A549 (cell line): Measurements from ENCODE around the gene RPS6KA2. TPM values are rescaled to one million over a fixed set of nuclear protein-coding genes. Genes with fewer than 3 reads are reported as not detected.

Experiments used
- ATAC-seq, 2 experiments: fragments of 200-7000 bp in 1 of 2; fragments of >200 bp in 1 of 2; cut with Nextera tagmentation in 1 of 2; cut with Tn5 transposase in 1 of 2; 3 replicates each; pipeline versions ENCODE4 v1.8.0 to v1.9.1; 2018 to 2020; ENCODE audit warnings: mild to moderate bottlenecking in 1 of 2, moderate library complexity in 1 of 2
- CTCF ChIA-PET: fragments of 300-600 bp; sonication (Branson Sonifier 250); formaldehyde crosslinking; extraction: SDS; loops from one replicate; lab custom pipeline; 2021; ENCODE audit warnings: antibody characterized with exemption, inconsistent platforms; lab: Yijun Ruan, JAX
- POLR2A ChIA-PET: fragments of 350-600 bp; formaldehyde crosslinking; extraction: SDS; loops from one replicate; lab custom pipeline; 2021; ENCODE audit warnings: antibody characterized with exemption, inconsistent platforms; lab: Yijun Ruan, JAX
- DNase-seq, 2 experiments: peaks; one replicate each; pipeline versions ENCODE4 v3.0.0 to v3.0.0-alpha.2; 2011 to 2016; ENCODE audit warnings: low read depth in 1 of 2, low spot score in 1 of 2
- FAIRE-seq: peaks from 2 replicates; lab custom pipeline; 2011; peaks lifted over from hg19 to GRCh38; lab: Jason Lieb, UNC
- H3K27ac ChIP-seq, 2 experiments: fragments of >200 bp; sonication (Bioruptor Twin); formaldehyde crosslinking; 3 replicates each; pipeline ENCODE4 v1.5.1; 2016 to 2017
- H3K4me1 ChIP-seq: fragments of >200 bp; sonication (Bioruptor Twin); formaldehyde crosslinking; 3 replicates; pipeline ENCODE4 v1.6.1; 2016
- H3K4me2 ChIP-seq: fragments of >200 bp; sonication (Bioruptor Twin); formaldehyde crosslinking; 3 replicates; pipeline ENCODE4 v1.6.1; 2016
- H3K4me3 ChIP-seq: fragments of >200 bp; sonication (Bioruptor Twin); formaldehyde crosslinking; 3 replicates; pipeline ENCODE4 v1.5.1; 2016
- H3K9me3 ChIP-seq: fragments of >200 bp; sonication (Bioruptor Twin); formaldehyde crosslinking; 3 replicates; pipeline ENCODE4 v1.6.1; 2016
- BHLHE40 ChIP-seq: IDR thresholded peaks from 2 replicates; pipeline ENCODE4 v1.6.1; 2012; ENCODE audit warnings: low read depth, low read length, inconsistent platforms
- CBX8 ChIP-seq: fragments of 200-600 bp; sonication (generic); IDR thresholded peaks from 2 replicates; pipeline ENCODE4 v1.6.1; 2016
- CEBPB ChIP-seq, 2 experiments: fragments of >200 bp in 1 of 2; sonication (Bioruptor Twin) in 1 of 2; formaldehyde crosslinking in 1 of 2; IDR thresholded peaks; 2 replicates each; pipeline ENCODE4 v1.6.1; 2012 to 2016
- CHD4 ChIP-seq: fragments of 200-600 bp; sonication (generic); IDR thresholded peaks from 2 replicates; pipeline ENCODE4 v1.6.1; 2016; ENCODE audit warnings: antibody characterized with exemption, mild to moderate bottlenecking, borderline replicate concordance
- CTCF ChIP-seq: fragments of >200 bp; sonication (Bioruptor Twin); formaldehyde crosslinking; IDR thresholded peaks from 3 replicates; pipeline ENCODE4 v1.5.1; 2016
- EP300 ChIP-seq, 2 experiments: fragments of >200 bp; sonication (Bioruptor Twin); formaldehyde crosslinking; IDR thresholded peaks; 2 replicates in 1 of 2; 3 replicates in 1 of 2; pipeline ENCODE4 v1.6.1; 2016 to 2017
- ESRRA ChIP-seq: fragments of 150-350 bp; IDR thresholded peaks from 2 replicates; pipeline ENCODE4 v1.6.1; 2014; ENCODE audit warnings: mild to moderate bottlenecking, low read length, borderline replicate concordance
- FOSL2 ChIP-seq, 2 experiments: fragments of 450-650 bp in 1 of 2; fragments of >200 bp in 1 of 2; sonication (Bioruptor Twin) in 1 of 2; formaldehyde crosslinking; IDR thresholded peaks; 2 replicates each; pipeline versions ENCODE4 v1.5.0 to v1.6.1; 2016 to 2020; ENCODE audit warnings: mild to moderate bottlenecking in 1 of 2, moderate library complexity in 1 of 2
- HDAC2 ChIP-seq: fragments of 200-600 bp; sonication (generic); IDR thresholded peaks from 2 replicates; pipeline ENCODE4 v1.6.1; 2016
- HES2 ChIP-seq: fragments of >200 bp; sonication (Bioruptor Twin); formaldehyde crosslinking; IDR thresholded peaks from 2 replicates; pipeline ENCODE4 v1.6.1; 2016
- HMGXB4 ChIP-seq: fragments of 250-450 bp; sonication (Bioruptor Pico); IDR thresholded peaks from 2 replicates; pipeline ENCODE4 v1.5.0; 2021; ENCODE audit warnings: mild to moderate bottlenecking, moderate library complexity, borderline replicate concordance
- HOXB13 ChIP-seq: fragments of 250-450 bp; sonication (Bioruptor Pico); IDR thresholded peaks from 2 replicates; pipeline ENCODE4 v1.5.0; 2020; ENCODE audit warnings: low read depth, mild to moderate bottlenecking, moderate library complexity
- HOXB5 ChIP-seq: fragments of 250-450 bp; sonication (Bioruptor Pico); IDR thresholded peaks from 2 replicates; pipeline ENCODE4 v1.5.0; 2020; ENCODE audit warnings: mild to moderate bottlenecking, moderate library complexity
- MAFK ChIP-seq: fragments of 450-650 bp; IDR thresholded peaks from 2 replicates; pipeline ENCODE4 v1.6.1; 2014; ENCODE audit not compliant: partially characterized antibody
- MAX ChIP-seq: IDR thresholded peaks from 2 replicates; pipeline ENCODE4 v1.6.1; 2012
- MAZ ChIP-seq: fragments of 150-350 bp; IDR thresholded peaks from 2 replicates; pipeline ENCODE4 v1.6.1; 2014; ENCODE audit warnings: antibody characterized with exemption, low read depth, low read length, borderline replicate concordance
- MYC ChIP-seq: IDR thresholded peaks from 2 replicates; pipeline ENCODE4 v1.6.1; 2012; ENCODE audit warnings: mild to moderate bottlenecking, inconsistent platforms, low read length, improper control_type of control experiment, borderline replicate concordance
- NFE2L2 ChIP-seq: fragments of 150-350 bp; conservative IDR thresholded peaks from 2 replicates; pipeline ENCODE4 v1.6.1; 2014; ENCODE audit warnings: low read length
- NPAS2 ChIP-seq: fragments of 250-450 bp; sonication (Bioruptor Pico); IDR thresholded peaks from 2 replicates; pipeline ENCODE4 v1.8.0; 2022; ENCODE audit warnings: mild to moderate bottlenecking, moderate library complexity, borderline replicate concordance
- PBX3 ChIP-seq: IDR thresholded peaks from 2 replicates; pipeline ENCODE4 v1.6.1; 2012
- PHF8 ChIP-seq: fragments of 200-600 bp; sonication (generic); IDR thresholded peaks from 2 replicates; pipeline ENCODE4 v1.6.1; 2016; ENCODE audit warnings: low read depth, mild to moderate bottlenecking, antibody characterized with exemption, moderate library complexity, borderline replicate concordance
- RAD21 ChIP-seq, 2 experiments: fragments of >200 bp in 1 of 2; sonication (Bioruptor Twin) in 1 of 2; formaldehyde crosslinking in 1 of 2; IDR thresholded peaks in 1 of 2; conservative IDR thresholded peaks in 1 of 2; 2 replicates in 1 of 2; 3 replicates in 1 of 2; pipeline ENCODE4 v1.6.1; 2012 to 2018; ENCODE audit warnings: inconsistent platforms in 1 of 2
- RARB ChIP-seq: fragments of 250-450 bp; sonication (Bioruptor Pico); IDR thresholded peaks from 2 replicates; pipeline ENCODE4 v1.8.0; 2021; ENCODE audit warnings: mild to moderate bottlenecking, moderate library complexity
- RFX5 ChIP-seq: fragments of 450-650 bp; IDR thresholded peaks from 2 replicates; pipeline ENCODE4 v1.7.1; 2014; ENCODE audit warnings: antibody characterized with exemption, mild to moderate bottlenecking, moderate library complexity
- TFCP2L1 ChIP-seq: fragments of 250-450 bp; sonication (Bioruptor Pico); IDR thresholded peaks from 2 replicates; pipeline ENCODE4 v1.5.0; 2021; ENCODE audit warnings: mild to moderate bottlenecking
- ZC3H11A ChIP-seq: fragments of 450-650 bp; IDR thresholded peaks from 2 replicates; pipeline ENCODE4 v1.6.1; 2014; ENCODE audit warnings: antibody characterized with exemption, mild to moderate bottlenecking
- ZNF302 ChIP-seq: fragments of 250-450 bp; sonication (Bioruptor Pico); IDR thresholded peaks from 2 replicates; pipeline ENCODE4 v1.9.0; 2021; ENCODE audit warnings: inconsistent platforms, mild to moderate bottlenecking, moderate library complexity
- WGBS: methylation state at CpG from one replicate; pipeline ENCODE4 v1.1.6; 2017; ENCODE audit errors: missing lambda C conversion rate; 5-methylcytosine and 5-hydroxymethylcytosine counted together
- polyA plus RNA-seq, 4 experiments: library from polyadenylated mRNA; depleted of rRNA in 3 of 4; stranded (reverse); fragments of >200 nt; fragmentation: RNase III in 1 of 4; extraction: RNeasy Plus Mini Kit Qiagen cat#74134 plus additional on column Dnase treatment in 1 of 4; gene quantifications; 2 replicates in 3 of 4; 3 replicates in 1 of 4; pipeline ENCODE4 v1.2.3, GENCODE V29; 2011 to 2017

The RPS6KA2 gene
- polyA plus RNA-seq, 2 of the 4 experiments (the other 2 are of a cell fraction), result 0.19 TPM; not detected in 1

GRCh38 chr6:166538297-166539010 lies 88.6 kb downstream of the RPS6KA2 start:
- DNase-seq (no peak), ATAC-seq (no peak), FAIRE-seq (no peak)
- H3K27ac ChIP-seq, result no peak overlapping the region
- CTCF ChIA-PET, result interaction anchor here (1.2 kb wide), 1 partner anchor 10 kb away, joined by 3 read pairs; no protein-coding TSS in a partner anchor
- WGBS, result 59% methylated on average over 17 of the region's 17 CpGs
- no peak overlapping the region for H3K4me3 ChIP-seq
- no peaks in the 10 kb centered on the region for H3K4me1 ChIP-seq
- no peak overlapping the region for H3K4me2 ChIP-seq
- TF ChIP-seq RARB (CRISPR knock-in tag) (no peak), NFE2L2 (no peak), FOSL2 (IDR thresholded peaks at IDR 0.05) (no peak), FOSL2 (CRISPR knock-in tag; IDR thresholded peaks at IDR 0.05) (no peak), ZNF302 (CRISPR knock-in tag) (no peak), PBX3 (no peak), TFCP2L1 (no peak), MAZ (no peak), BHLHE40 (no peak), HES2 (no peak), MYC (no peak), NPAS2 (CRISPR knock-in tag) (no peak), CBX8 (no peak), RFX5 (no peak), EP300 (IDR thresholded peaks at IDR 0.05) (no peak), CTCF (no peak), CHD4 (no peak), MAFK (no peak)
- no peaks in the 10 kb centered on the region for H3K9me3 ChIP-seq
- POLR2A ChIA-PET, result no interaction called here

GRCh38 chr6:166534658-166535406 lies 92.2 kb downstream of the RPS6KA2 start:
- POLR2A ChIA-PET, result no interaction called here
- Histone ChIP-seq H3K4me3 (no peak overlapping the region), H3K9me3 (no peaks in the 10 kb centered on the region), H3K27ac (no peak overlapping the region), H3K4me1 (peaks cover 5% of the 10 kb centered on the region; the same call in 1 of the 3 replicates), H3K4me2 (no peak overlapping the region)
- CTCF ChIA-PET, result interaction anchor here (0.6 to 1.1 kb wide), 3 partner anchors 9 to 168 kb away, joined by 3 to 4 read pairs (median 3); no protein-coding TSS in a partner anchor
- FAIRE-seq, result no peak
- DNase-seq, result no peak
- 56% methylated on average over 14 of the region's 17 CpGs for whole genome bisulfite sequencing
- ATAC-seq, result no peak
- TF ChIP-seq RARB (CRISPR knock-in tag) (no peak), HOXB5 (CRISPR knock-in tag) (no peak), CTCF (no peak), MAZ (no peak), HOXB13 (CRISPR knock-in tag) (no peak), CEBPB (IDR thresholded peaks at IDR 0.05) (no peak), RAD21 (conservative IDR thresholded peaks at IDR 0.05 in 1 of 2, IDR thresholded peaks at IDR 0.05 in 1 of 2) (no peak), CHD4 (no peak), MAX (no peak), ZC3H11A (no peak), HMGXB4 (no peak), ZNF302 (CRISPR knock-in tag) (no peak), CBX8 (no peak), NFE2L2 (no peak), HDAC2 (no peak), PHF8 (no peak), NPAS2 (CRISPR knock-in tag) (no peak), ESRRA (no peak)
